Activated T-cell treated with anti-CD3 and anti-CD28 coated beads, Interleukin-2, amount 50 U/mL, for 24 hours (primary cell): ENCODE measurements around the gene DKK2.

Experiments
- DNase-seq: peaks from one replicate; pipeline ENCODE4 v3.0.0-alpha.2; 2020
- H3K27ac Mint-ChIP-seq: 2 replicates; pipeline ENCODE4 v1.8.0; 2020; ENCODE audit warnings: mild to moderate bottlenecking, mixed read lengths
- H3K27me3 Mint-ChIP-seq: 2 replicates; pipeline ENCODE4 v1.8.0; 2020; ENCODE audit warnings: mixed read lengths
- H3K36me3 Mint-ChIP-seq: 2 replicates; pipeline ENCODE4 v1.8.0; 2020; ENCODE audit warnings: low read depth, mixed read lengths
- H3K4me1 Mint-ChIP-seq: 2 replicates; pipeline ENCODE4 v1.8.0; 2020; ENCODE audit warnings: low read depth, mixed read lengths
- H3K4me3 Mint-ChIP-seq: 2 replicates; pipeline ENCODE4 v1.8.0; 2020; ENCODE audit warnings: mild to moderate bottlenecking, moderate library complexity, mixed read lengths
- H3K9me3 Mint-ChIP-seq: 2 replicates; pipeline ENCODE4 v1.8.0; 2020; ENCODE audit warnings: mixed read lengths

DKK2 gene

GRCh38 chr4:106986486-106986885 is 49.6 kb downstream of the DKK2 start:
- Mint-ChIP-seq H3K27ac (no peak overlapping the region), H3K4me1 (no peaks in the 10 kb centered on the region), H3K36me3 (no peaks in the 10 kb centered on the region), H3K27me3 (no peaks in the 10 kb centered on the region), H3K4me3 (no peak overlapping the region), H3K9me3 (no peaks in the 10 kb centered on the region)
- no peak for DNase-seq

DNA sequence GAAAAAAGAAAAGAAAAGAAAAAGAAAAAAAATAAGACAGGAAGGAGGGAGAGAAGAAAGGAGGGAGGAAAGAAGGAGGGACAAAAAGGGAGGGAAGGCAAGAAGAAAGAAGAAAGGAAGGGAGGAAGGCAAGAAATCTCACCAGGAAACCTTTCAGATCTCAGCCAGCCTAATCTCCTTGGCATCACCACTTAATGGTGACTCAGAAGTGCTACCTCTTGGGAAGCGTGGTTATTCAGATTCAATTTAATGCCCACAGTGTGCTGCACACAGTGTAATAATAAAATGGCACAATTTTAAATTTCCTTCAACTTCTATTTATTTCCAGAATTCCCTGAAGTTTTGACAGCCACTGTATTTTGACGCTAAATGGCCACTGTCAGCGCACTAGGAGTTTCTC is 50.3 kb downstream of the DKK2 start:
- H3K27me3 Mint-ChIP-seq: no peaks in the 10 kb centered on the region
- H3K27ac Mint-ChIP-seq: no peak overlapping the region
- DNase-seq: no peak
- H3K4me3 Mint-ChIP-seq: no peak overlapping the region
- H3K4me1 Mint-ChIP-seq: no peaks in the 10 kb centered on the region
- no peaks in the 10 kb centered on the region for H3K9me3 Mint-ChIP-seq
- no peaks in the 10 kb centered on the region for H3K36me3 Mint-ChIP-seq

DNA sequence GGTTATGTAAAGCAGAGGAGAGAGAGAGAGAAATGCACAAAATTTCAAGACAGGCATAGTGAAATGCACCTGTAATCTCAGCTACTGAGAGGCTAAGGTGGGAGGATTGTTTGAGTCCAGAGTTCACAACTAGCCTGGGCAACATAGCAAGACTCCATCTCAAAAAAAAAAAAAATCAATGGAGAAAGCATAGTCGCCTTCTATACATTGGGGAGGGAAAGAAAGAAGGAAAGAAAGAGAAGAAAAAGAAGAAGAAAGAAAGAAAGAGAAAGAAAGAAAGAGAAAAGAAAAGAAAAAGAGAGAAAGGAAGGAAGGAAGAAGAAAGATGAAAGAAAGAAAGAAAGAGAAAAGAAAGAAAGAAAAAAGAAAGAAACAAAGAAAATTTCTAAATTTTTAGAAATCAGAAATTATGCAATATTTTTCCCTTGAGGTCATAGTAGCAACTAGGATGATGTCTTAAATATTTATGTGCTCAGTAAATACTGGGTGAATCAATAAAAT is 53.4 kb downstream of the DKK2 start:
- no peak overlapping the region for H3K27ac Mint-ChIP-seq
- no peaks in the 10 kb centered on the region for H3K36me3 Mint-ChIP-seq
- H3K27me3 Mint-ChIP-seq: peaks cover 3% of the 10 kb centered on the region
- no peaks in the 10 kb centered on the region for H3K4me1 Mint-ChIP-seq
- H3K9me3 Mint-ChIP-seq: peaks cover 5% of the 10 kb centered on the region
- H3K4me3 Mint-ChIP-seq: no peak overlapping the region
- DNase-seq: no peak

DNA sequence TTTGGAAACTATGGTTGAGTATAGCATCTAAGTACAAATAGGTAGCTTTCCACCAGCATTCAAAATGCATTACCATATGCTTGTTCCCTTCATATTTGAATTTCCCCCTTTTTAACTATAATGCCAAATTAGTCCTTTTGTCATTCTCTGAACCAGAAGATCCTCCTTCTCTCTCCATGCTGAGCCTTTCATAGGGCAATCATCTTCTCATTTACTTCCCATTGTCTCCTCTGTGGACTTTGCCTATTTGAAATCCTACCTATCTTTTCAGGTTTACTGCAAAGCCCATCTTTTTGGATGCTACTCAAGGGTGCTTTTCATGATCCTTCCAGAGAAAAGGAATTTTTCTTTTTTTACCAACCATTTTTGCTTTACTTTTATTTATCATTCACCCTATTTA is 54.7 kb downstream of the DKK2 start:
- H3K36me3 Mint-ChIP-seq: no peaks in the 10 kb centered on the region
- H3K4me3 Mint-ChIP-seq: no peak overlapping the region
- H3K27me3 Mint-ChIP-seq: peaks cover 3% of the 10 kb centered on the region
- H3K27ac Mint-ChIP-seq: no peak overlapping the region
- H3K9me3 Mint-ChIP-seq: peaks cover 5% of the 10 kb centered on the region
- DNase-seq: no peak
- H3K4me1 Mint-ChIP-seq: no peaks in the 10 kb centered on the region

DNA sequence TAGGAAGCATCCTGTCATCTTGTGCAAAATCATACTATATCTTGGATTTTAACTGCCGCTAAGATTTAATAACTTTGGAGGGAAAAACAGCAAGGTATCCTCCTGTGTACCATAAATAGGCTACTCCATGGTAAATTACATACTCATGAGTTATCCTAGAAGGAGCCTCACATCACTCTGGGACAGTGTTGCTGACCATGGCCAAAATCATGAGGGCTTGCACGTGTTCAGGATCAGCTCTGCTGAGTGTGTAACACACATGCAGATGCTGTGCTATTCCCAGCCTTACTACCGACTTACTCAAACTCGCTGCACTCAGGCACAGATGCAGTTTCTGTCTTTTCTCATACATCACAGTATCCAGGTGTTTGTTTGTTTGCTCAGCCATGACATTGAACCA is 56.6 kb downstream of the DKK2 start:
- Mint-ChIP-seq H3K9me3 (peaks cover 5% of the 10 kb centered on the region), H3K27ac (no peak overlapping the region), H3K36me3 (no peaks in the 10 kb centered on the region), H3K4me3 (no peak overlapping the region), H3K27me3 (peaks cover 3% of the 10 kb centered on the region), H3K4me1 (no peaks in the 10 kb centered on the region)
- DNase-seq: no peak

DNA sequence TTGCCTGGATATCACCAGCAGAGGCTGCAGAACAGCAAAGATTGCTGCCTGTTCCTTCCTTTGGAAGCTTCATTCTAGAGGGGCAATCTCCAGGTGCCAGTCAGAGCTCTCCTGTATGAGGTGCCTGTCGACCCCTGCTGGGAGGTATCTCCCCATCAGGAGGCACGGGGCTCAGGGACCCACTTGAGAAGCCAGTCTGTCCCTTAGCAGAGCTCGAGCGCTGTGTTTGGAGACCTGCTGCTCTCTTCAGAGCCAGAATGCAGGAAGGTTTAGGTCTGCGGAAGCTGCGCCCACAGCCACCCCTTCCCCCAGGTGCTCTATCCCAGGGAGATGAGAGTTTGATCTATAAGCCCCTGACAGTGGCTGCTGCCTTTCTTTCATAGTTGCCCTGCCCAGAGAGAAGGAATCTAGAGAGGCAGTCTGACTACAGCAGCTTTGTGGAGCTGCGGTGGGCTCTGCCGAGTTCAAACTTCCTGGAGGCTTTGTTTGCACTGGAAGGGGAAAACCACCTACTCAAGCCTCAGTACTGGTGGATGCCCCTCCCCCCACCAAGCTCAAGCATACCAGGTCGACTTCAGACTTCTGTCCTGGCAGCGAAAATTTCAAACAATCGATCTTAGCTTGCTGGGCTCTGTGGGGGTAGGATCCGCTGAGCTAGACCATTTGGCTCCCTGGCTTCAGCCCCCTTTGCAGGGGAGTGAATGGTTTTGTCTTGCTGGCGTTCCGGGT is 57.9 kb downstream of the DKK2 start:
- H3K27ac Mint-ChIP-seq: no peak overlapping the region
- H3K4me3 Mint-ChIP-seq: no peak overlapping the region
- H3K36me3 Mint-ChIP-seq: no peaks in the 10 kb centered on the region
- no peaks in the 10 kb centered on the region for H3K4me1 Mint-ChIP-seq
- H3K9me3 Mint-ChIP-seq: peaks cover 10% of the 10 kb centered on the region
- peaks cover 3% of the 10 kb centered on the region for H3K27me3 Mint-ChIP-seq
- DNase-seq: no peak

GRCh38 chr4:106971636-106972035 is 64.5 kb downstream of the DKK2 start:
- no peak overlapping the region for H3K27ac Mint-ChIP-seq
- H3K36me3 Mint-ChIP-seq: no peaks in the 10 kb centered on the region
- H3K27me3 Mint-ChIP-seq: no peaks in the 10 kb centered on the region
- no peak for DNase-seq
- no peaks in the 10 kb centered on the region for H3K4me1 Mint-ChIP-seq
- H3K4me3 Mint-ChIP-seq: no peak overlapping the region
- H3K9me3 Mint-ChIP-seq: peaks cover 6% of the 10 kb centered on the region

DNA sequence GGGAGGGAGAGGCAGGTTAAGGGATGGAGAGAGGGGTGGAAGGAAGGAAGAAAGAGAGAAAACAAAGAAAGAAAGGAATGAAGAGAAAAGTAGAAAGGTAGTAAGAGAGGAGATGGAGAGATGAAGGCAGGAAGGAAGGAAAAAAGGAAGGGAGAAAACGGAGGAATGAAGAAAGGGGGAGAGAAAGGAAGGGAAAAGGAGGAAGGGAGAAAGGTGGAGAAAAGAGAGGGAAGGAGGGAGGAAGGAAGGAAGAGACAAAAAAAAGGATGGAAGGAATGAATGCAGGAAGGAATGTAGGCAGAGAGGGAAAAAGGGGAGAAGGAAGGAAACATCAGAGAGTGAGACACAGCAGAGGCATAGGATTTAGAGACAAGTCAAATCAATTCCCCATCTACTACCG is 68.2 kb downstream of the DKK2 start:
- no peaks in the 10 kb centered on the region for H3K36me3 Mint-ChIP-seq
- peaks cover 2% of the 10 kb centered on the region for H3K9me3 Mint-ChIP-seq
- no peak overlapping the region for H3K4me3 Mint-ChIP-seq
- no peak for DNase-seq
- H3K4me1 Mint-ChIP-seq: no peaks in the 10 kb centered on the region
- no peak overlapping the region for H3K27ac Mint-ChIP-seq
- no peaks in the 10 kb centered on the region for H3K27me3 Mint-ChIP-seq

DNA sequence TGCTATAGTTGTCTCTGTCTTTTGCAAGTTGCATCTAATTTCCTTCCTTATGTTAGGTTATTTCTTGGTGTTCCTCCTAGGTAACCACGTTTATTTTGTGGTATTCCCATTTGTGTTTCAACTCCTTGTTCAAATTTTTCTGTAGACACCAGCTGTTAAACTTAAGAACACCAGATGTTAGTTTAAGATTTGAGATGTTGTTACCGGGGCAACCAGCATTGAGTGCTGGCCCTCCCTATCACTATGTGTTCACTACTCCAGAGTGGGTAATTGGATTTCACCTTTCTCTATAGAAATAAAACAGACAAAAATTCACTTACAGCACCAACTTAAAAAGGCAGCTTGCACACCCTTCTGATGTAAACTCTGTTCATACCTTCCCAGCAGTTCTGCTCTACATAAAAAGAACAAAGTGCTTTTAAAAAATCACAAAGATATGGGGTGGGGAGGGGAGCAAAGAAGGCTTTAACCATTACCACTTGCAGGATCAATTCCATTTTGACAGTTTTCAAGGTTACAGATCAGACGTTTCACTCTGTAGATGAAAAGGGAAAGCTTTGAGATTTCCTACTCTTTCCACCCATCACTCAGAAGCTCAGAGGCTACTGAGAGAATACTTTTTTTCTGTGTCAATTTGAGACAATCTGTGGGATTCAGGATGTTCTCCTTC is 82.9 kb downstream of the DKK2 start:
- peaks cover 2% of the 10 kb centered on the region for H3K9me3 Mint-ChIP-seq
- H3K4me1 Mint-ChIP-seq: no peaks in the 10 kb centered on the region
- H3K36me3 Mint-ChIP-seq: no peaks in the 10 kb centered on the region
- H3K27ac Mint-ChIP-seq: no peak overlapping the region
- H3K4me3 Mint-ChIP-seq: no peak overlapping the region
- no peak for DNase-seq
- no peaks in the 10 kb centered on the region for H3K27me3 Mint-ChIP-seq

DNA sequence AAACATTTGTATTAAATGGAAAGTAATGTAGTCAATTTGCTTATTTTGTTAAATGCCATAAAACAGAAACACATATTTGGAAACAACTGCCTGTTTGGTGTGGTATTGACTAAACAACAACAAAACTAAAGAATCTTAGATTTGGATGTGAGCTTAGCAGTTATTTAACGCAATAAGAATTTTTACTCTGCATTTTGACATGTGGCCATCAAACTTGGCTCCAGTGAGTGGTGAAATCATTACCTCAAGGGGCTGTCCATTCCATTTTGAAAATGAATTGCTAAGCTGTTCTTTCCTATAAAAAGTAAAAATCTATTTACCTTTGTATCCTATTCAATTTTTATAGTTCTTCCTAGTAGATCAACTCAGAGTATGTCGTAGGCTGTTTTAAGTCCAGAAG is 84.2 kb downstream of the DKK2 start:
- Mint-ChIP-seq H3K4me3 (no peak overlapping the region), H3K4me1 (no peaks in the 10 kb centered on the region), H3K9me3 (peaks cover 2% of the 10 kb centered on the region), H3K36me3 (no peaks in the 10 kb centered on the region), H3K27me3 (no peaks in the 10 kb centered on the region), H3K27ac (no peak overlapping the region)
- DNase-seq: no peak

DNA sequence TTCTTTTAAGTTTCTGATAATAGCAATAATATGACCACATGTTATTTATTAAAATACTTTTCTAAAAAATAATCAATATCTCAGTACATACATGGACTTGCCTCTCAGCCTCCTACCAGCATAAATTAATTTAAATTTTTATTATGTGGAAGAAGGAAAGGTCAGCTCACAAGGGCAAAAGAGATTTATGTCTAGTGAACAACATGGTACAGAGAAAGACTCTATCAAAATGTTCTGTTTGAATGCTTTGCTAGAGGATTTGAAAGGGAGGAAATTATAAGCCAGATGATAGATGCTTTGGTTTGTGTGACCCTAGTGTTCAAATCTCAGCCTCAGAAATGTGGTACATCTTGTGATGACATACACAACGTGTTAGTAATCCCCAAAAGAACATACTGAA is 94.3 kb downstream of the DKK2 start:
- Mint-ChIP-seq H3K36me3 (no peaks in the 10 kb centered on the region), H3K4me3 (no peak overlapping the region), H3K9me3 (peaks cover 7% of the 10 kb centered on the region), H3K27me3 (no peaks in the 10 kb centered on the region), H3K27ac (no peak overlapping the region), H3K4me1 (no peaks in the 10 kb centered on the region)
- no peak for DNase-seq

DNA sequence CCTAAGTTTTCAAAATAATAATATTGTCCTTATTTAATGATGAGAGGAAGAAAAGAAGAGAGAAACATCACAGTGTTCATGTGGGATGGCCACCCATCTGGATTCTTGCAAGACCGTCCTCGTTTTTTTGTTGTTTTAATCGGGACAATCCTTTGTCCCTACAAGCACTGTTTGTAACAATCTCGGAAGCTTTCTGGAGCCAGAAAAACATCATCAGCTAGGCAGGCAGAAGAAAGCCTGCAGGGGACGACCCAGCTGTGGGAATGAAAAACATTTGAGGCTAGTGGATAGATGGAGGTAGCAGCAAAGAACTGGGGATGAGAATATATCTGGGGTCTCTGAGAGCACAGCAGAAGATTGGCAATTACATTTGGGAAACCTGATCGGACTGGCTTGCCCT is 105.6 kb downstream of the DKK2 start:
- H3K9me3 Mint-ChIP-seq: peaks cover 2% of the 10 kb centered on the region
- H3K4me3 Mint-ChIP-seq: no peak overlapping the region
- no peaks in the 10 kb centered on the region for H3K36me3 Mint-ChIP-seq
- H3K27me3 Mint-ChIP-seq: no peaks in the 10 kb centered on the region
- no peak for DNase-seq
- no peaks in the 10 kb centered on the region for H3K4me1 Mint-ChIP-seq
- H3K27ac Mint-ChIP-seq: no peak overlapping the region

DNA sequence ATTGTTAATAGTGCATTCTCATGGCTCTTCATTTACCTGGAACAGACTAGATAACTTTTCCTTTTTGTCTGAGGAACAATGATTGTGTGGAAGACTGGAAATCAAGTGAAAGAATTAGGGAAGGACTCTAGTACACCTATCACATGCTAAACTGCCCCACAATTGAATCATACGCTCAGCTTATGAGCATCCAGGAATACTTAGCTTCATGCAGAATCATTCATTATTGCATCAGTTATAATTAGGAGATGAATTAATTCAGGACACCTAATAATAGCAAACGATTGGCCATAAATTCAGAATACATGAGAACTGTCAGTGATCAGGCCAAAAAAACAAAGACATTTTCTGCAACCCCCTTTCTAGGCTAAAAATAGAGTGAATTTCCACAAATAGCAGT is 106.9 kb downstream of the DKK2 start:
- Mint-ChIP-seq H3K27ac (no peak overlapping the region), H3K27me3 (no peaks in the 10 kb centered on the region), H3K36me3 (no peaks in the 10 kb centered on the region), H3K4me3 (no peak overlapping the region), H3K9me3 (no peaks in the 10 kb centered on the region), H3K4me1 (no peaks in the 10 kb centered on the region)
- no peak for DNase-seq

DNA sequence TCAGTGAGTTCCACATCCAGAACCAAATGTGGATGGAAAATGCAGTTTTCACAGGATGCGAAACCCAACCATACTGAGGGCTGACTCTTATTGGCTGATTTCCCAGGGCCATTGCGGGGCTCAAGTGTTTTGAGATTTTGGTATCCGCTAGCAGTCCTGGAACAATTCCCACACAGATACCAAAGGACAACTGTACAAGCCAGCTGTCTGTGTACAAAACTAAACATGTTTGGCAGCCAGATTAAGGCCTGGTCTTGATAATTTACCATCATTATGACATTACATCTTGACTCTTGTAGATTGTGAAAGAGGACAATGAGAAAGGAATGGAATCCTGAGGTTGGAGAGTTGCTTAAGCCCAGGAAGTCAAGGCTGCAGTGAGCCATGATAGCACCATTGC is 121.9 kb downstream of the DKK2 start:
- no peak for DNase-seq
- Mint-ChIP-seq H3K27ac (no peak overlapping the region), H3K4me1 (no peaks in the 10 kb centered on the region), H3K36me3 (no peaks in the 10 kb centered on the region), H3K9me3 (no peaks in the 10 kb centered on the region), H3K4me3 (no peak overlapping the region), H3K27me3 (no peaks in the 10 kb centered on the region)

GRCh38 chr4:106909486-106910188 is 126.5 kb downstream of the DKK2 start:
- no peak overlapping the region for H3K27ac Mint-ChIP-seq
- H3K4me3 Mint-ChIP-seq: no peak overlapping the region
- no peaks in the 10 kb centered on the region for H3K27me3 Mint-ChIP-seq

More at GRCh38 chr4:106909486-106910188, 126.5 kb downstream of the DKK2 start:
- Mint-ChIP-seq H3K4me1 (no peaks in the 10 kb centered on the region), H3K9me3 (no peaks in the 10 kb centered on the region), H3K36me3 (no peaks in the 10 kb centered on the region)
- DNase-seq: no peak
